GM21786 (cell line): ENCODE measurements around the gene TSPOAP1.
"Not testable (repeated sequence)": the region's sequence is repeated elsewhere in the genome, so short reads cannot be mapped to it uniquely, and the experiment has no call there.

Experiments
- ATAC-seq: cut with Tn5 transposase; IDR thresholded peaks from one replicate; pipeline ENCODE4 v1.9.1; 2021; ENCODE audit not compliant: unreplicated experiment

Gene TSPOAP1

GRCh38 chr17:58362368-58363014 is 33.9 kb upstream of the TSPOAP1 start:
- ATAC-seq = no peak

GRCh38 chr17:58360296-58361063 is 31.9 kb upstream of the TSPOAP1 start:
- ATAC-seq = no peak

GRCh38 chr17:58358408-58359172 is 30.0 kb upstream of the TSPOAP1 start:
- no peak for ATAC-seq

GRCh38 chr17:58357312-58358297 is 29.0 kb upstream of the TSPOAP1 start:
- ATAC-seq = no peak

- ATAC-seq = no peak
Measured at GRCh38 chr17:58356231-58356630, 27.6 kb upstream of the TSPOAP1 start.

GRCh38 chr17:58354541-58355216 is 26.1 kb upstream of the TSPOAP1 start:
- no peak for ATAC-seq

GRCh38 chr17:58353389-58353825 is 24.8 kb upstream of the TSPOAP1 start:
- no peak for ATAC-seq

- ATAC-seq = no peak
Measured at GRCh38 chr17:58352596-58353388, 24.2 kb upstream of the TSPOAP1 start.

- ATAC-seq = peak; percentile 85
Measured at GRCh38 chr17:58351831-58352595, 23.4 kb upstream of the TSPOAP1 start, which contains the start of gene SUPT4H1. Gene SUPT4H1, minus strand, starts transcription at chr17:58352201. Its CDS starts 66 bp downstream, at chr17:58352135.

GRCh38 chr17:58351182-58351581 is 22.6 kb upstream of the TSPOAP1 start:
- ATAC-seq = no peak

- no peak for ATAC-seq
Measured at GRCh38 chr17:58348038-58348437, 19.4 kb upstream of the TSPOAP1 start.

- no peak for ATAC-seq
Measured at GRCh38 chr17:58345500-58345899, 16.9 kb upstream of the TSPOAP1 start.

- peak; percentile 37 for ATAC-seq
Measured at GRCh38 chr17:58344791-58345157, 16.2 kb upstream of the TSPOAP1 start.

GRCh38 chr17:58344047-58344790 is 15.6 kb upstream of the TSPOAP1 start:
- peak; percentile 67 for ATAC-seq

- ATAC-seq = no peak
Measured at GRCh38 chr17:58343131-58343530, 14.5 kb upstream of the TSPOAP1 start.

GRCh38 chr17:58341861-58342475 is 13.4 kb upstream of the TSPOAP1 start:
- no peak for ATAC-seq

- ATAC-seq = not testable (repeated sequence)
Measured at GRCh38 chr17:58341136-58341860, 12.7 kb upstream of the TSPOAP1 start.
